Activated CD4-positive, CD25-positive, alpha-beta regulatory T cell treated with anti-CD3 and anti-CD28 coated beads, Interleukin-2, amount 50 U/mL, for 24 hours (primary cell): ENCODE measurements around the gene ACE.

Source experiments
- ATAC-seq, 2 donors: fragments of 150-1000 bp; cut with Tn5 transposase; one replicate each; pipeline ENCODE4 v1.10.0; 2021; ENCODE audit warnings: mild to moderate bottlenecking in 1 of 2, moderate library complexity in 1 of 2

ACE gene

DNA sequence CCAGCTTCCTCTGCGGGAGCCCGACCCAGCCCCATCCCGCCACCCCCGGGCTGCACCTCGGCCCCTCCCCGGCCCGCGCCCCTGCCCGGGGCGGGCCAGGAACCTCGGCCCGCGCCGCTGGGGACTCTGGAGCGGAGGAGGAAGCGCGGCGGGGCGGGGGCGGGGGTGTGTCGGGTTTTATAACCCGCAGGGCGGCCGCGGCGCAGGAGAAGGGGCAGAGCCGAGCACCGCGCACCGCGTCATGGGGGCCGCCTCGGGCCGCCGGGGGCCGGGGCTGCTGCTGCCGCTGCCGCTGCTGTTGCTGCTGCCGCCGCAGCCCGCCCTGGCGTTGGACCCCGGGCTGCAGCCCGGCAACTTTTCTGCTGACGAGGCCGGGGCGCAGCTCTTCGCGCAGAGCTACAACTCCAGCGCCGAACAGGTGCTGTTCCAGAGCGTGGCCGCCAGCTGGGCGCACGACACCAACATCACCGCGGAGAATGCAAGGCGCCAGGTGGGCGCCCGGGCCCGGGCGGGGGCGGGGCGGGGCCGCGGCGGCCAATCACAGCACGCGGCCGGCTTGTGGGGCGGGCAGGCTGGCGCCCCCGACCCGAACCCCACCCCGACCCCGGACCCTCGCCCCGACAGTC is at the start of gene ACE:
ACE (plus strand) TSS at position 208 of the 626 bp plus-strand sequence; CDS start at position 242, 34 bp downstream.
- peak; percentile 25 to 52 for ATAC-seq

DNA sequence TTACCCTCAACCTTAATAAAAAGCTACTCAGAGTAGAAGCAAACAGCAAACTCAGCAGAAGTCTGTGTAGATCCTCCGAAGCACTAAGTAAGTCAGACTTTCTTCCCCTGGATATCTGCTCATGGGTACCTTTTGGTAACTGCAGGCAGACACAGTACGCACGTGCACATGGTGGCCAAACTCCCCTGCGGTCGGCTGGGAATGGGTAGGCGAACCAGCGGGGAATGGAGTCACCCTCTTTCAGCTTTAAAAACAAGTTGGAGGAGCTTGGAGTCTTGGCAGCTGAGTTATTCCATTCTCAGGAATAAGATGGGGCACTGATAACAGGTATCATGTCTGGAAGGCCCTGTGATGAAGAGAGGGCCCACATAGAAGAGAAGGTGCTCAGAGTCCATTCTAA is 47.1 kb upstream of the ACE start:
- no peak for ATAC-seq

DNA sequence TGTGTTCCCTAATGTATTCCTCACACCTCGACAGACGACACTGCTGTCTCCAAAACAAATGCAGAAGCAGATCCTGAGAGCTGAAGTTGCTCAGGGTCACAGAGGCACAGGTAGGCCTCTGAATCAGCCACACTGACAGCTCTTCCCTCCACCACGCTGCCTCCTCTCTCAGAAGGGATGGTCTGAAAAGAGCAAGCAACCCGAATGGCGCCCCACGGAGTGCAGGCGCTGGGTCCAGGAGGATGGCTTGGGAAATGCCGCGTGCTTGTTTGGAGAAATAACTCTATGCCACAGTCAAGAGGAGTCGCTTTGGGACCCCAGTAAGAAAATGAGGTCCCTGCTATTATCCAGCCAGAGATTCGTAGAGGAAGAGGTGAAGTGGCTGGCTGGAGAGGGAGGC is 46.6 kb upstream of the ACE start:
- ATAC-seq, result no peak

DNA sequence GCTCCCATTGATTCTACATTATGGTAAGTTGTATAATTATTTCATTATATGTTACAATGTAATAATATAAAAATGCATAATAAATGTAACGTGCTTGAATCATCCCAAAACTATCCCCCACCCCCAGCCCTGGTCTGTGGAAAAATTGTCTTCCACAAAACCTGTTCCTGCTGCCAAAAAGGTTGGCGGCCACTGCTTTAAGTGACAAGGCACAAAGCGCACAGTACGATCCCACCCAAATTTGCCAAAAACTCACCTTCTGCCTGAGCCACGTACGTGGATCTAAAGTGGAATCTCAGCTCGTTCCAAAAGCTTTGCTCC is 45.3 kb upstream of the ACE start:
- ATAC-seq, result no peak

DNA sequence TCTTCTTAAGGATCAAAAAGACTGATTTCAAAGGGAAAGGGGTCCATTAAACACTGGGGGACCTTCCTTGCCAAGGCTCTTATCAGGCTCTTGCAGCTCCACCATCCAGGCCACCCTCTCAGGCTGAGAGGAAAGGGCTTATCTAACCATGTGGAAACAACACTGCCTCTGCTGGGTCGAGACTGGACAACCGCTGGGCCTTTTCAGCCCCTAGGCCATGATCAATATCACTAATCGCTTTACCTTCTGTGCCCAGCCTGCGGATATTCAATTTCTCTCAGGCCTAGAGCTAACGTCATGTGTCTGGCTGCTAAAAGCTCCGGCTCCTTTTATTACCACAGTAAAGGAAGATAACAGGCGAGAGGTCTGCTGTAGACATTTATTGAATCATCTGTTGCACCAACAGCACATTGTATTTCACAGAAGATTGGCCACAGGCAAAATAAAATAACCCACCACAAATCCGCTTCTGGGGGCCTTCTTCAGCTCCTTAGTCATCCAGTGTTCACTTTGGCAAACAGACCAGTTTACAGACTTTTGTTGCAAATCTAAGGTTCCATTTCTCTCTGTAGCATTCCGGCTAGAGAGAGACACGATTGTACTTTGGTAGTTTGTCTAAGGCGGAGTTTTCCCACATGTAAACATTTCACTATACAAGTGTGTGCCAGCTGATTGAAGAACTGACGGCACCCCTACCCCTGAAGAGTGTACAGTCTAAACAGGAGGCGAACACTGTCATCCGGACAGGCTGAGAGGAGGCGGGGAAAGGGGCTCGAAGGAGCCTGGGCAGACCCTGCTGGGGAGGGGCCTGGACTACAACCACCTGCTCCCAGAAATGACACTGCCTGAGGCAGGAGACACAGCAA is 44.7 kb upstream of the ACE start:
- no peak for ATAC-seq

DNA sequence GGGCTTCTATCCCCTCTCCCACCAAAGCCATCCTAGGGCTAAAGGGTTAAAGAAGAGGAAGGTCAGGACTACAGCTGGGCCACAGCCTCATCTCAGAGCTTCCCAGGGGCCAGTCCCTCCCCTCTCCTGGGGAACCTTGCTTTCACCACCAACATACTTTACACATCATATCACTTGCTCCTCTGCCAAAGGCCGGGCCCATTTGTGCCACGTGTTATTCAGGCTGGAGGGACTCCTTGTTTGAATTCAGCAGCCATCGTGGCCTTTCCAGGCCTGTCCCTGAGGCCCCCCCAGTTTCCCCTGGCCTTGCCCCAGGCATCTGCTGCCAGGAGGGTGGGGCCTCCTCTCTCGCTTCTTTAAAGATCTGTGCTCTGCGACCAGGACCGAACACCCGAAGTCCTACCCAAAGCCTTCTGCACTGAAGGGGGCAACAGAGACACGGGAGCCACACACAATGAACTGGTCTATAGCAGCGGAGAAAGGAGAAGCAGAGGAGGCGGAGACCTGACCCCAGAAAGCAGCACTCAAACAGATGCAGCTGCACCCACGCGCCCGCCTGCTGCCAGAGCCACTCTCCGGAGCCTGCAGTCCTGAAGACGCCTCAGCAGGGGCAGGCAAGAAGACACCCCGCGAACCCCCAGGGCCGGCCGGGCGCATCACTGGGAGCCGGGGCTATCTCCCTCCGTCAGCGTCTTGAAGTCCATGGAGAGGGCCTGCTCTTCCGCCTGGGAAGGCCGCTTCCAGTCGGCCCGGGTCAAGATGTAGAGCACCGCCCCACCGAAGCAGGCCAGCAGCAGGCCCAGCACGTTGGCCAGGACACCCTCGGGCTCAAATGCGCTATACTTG is 42.9 kb upstream of the ACE start:
- no peak for ATAC-seq

DNA sequence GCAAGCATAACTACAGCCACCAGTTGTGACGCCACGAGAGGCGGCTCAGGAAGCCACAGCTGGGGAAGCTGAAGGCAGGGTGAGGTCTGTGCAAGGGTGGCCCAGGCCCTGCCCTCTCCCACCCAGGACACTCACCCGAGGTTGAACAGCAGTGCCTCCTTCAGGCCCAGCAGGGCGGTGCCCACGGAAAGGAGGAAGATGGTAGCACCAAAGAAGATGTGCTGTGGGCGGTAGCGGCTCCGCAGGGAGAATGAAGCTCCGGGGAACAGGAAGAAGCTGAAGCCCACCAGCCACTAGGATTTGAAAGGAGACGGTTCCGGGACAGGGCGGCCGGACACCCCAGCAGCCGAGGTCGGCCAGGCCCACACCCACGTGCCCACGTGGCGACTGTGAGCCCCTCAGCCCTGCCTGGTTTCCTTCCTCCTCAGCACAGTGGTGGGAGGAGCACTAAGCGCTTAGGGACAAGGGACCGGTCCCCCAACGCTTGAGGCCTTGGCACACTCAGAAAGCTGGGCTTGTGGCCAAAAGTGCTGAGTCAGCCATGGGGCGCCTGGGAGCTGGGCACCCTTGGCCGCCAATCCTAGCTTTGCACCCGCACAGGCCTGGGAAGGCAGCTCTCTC is 41.8 kb upstream of the ACE start:
- ATAC-seq, result no peak

DNA sequence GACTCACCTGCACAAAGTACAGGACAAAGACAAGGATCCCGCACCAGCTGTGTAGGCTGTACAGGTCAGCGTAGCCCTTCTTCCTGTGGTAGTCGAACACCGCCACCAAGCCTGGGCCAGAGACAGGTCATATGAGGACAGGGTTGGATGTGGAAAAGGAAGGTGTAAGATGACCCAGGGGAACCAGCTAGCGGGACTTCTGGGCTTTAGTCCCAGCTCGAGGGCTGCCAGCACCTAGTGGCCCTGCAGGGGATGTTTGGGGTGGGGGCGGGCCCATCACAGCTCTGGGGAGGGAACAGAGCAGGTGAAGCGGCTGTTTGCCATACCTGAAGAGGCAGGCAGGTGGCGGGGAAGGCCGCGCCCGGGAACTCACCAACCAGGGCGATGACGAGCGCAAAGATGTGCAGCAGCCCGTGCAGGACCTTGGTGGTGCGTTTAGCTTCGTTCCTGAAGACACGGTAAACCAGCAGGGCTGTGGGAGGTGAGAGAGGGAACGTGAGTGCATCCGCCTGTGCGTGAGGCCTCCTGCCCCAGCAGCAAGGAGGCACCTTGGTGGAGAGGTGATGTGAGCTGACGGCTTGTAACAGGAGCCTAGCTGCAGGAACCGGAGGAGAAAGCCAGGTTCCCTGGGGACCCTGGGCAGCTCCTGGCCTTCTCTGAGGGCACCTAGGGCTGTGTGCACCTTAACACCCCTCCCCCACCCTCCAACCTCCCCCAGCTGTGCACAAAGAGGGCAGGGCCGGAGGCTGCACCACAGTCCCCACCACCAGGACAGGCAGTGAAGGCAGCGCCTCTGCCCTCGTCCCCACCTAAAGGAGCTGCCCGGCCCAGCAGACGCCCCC is 41.0 kb upstream of the ACE start:
- ATAC-seq, result no peak

DNA sequence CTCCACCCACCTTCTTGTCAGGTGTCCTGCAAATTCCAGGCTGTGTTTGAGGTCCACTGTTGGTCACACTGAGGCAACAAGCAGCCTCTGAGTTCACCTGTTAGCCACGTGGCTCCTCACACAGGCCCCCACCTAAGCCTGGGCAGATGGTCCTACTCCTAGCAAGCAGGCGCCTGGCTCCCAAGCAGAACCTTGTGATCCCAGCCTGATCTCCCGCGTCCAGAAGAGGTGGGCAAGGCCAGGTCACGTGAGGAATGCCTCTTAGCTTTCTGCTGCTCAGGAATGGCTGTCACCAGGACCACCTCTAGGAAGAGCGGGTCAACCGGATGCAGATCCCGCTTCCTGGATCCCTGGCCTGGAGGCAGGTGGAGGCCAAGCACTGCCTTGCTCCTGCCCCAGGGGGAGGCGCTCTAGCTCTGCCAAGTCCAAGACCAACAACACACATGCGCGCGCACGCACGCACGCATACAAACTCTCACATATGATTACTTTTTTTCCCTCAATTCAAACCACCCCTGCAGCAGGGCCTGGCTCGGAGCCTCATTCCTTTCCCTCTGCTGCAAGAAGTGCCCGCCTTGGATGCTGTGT is 40.2 kb upstream of the ACE start:
- ATAC-seq, result no peak

DNA sequence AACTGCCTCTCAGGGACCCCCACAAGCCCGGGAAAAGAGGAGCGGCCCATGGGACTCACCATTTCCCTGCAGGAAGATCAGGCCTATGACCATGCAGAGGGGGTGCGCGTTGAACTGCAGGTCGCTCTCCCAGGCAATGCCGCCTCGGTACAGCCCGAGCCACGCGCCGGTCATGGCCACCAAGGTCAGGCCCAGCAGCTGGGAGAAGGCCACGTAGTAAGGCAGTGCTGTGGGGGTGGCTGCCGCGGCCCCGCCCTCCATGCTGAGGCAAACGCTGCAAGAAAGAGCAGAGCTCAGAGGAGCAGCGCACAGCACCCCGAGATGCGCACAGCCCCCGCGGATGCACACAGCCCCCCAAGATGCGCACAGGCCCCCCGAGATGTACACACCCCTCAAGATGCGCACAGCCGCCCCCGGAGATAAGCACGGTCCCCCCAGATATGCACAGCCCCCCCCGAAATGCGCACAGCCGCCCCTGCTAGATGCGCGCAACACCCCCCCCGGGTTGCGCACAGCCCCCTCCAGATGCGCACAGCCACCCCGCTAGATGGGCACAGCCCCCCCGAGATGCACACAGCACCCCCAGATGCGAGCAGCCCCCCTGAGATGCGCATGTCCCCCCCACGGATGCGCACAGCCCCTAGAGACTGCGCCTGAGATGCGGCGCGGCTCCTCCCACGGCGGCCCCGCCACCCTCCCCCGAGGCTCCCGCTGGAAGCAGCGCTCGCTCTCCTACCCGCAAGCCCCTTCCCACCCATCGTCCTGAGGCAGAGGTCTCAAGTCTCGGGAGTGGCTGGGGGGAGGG is 39.4 kb upstream of the ACE start:
- ATAC-seq, result no peak

DNA sequence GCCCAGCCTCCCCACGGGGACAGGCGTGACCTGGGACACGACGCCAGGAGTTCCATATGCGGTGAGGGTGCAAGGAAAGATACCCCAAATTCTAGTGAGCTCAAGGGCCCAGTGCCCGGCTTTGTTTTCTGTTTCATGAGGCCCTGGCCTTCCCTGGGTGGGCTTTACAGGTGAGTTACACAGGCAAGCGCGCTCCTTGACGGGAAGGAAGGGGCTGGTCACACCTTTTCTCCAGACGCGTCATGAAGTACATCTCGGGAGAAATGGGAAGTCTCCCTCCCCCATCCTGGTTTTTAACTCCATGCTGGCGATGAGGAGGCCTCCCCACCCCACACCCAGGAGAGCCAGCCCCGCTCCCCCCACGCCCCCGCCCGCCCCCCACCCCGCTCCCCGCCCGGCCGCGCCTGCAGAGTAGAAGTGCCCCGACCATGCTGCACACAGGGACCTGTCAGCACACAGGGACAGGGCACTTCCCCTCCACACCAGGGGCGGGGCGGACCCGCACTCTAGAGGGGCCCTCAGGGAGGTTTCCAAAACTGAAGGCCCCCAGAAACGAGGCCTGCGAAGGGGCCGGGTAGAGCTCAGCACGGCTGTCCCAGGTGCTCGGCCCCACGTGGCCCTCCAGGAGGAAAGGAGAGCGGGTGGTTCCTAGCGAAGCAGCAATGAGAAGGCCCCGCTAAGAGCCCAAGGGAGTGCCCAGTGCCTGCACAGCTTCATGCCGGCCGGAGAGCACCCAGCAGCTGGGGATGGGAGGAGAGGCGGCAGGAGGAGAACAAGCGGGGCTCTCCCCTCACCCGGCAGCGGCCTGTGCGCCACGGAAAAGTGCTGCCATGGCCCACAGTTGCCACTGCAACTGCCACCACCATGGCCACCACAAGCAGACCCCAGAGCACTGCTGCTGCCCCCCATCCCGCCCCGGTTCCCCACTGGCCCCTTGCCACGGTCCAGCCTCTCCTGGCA is 38.5 kb upstream of the ACE start:
- ATAC-seq, result no peak

DNA sequence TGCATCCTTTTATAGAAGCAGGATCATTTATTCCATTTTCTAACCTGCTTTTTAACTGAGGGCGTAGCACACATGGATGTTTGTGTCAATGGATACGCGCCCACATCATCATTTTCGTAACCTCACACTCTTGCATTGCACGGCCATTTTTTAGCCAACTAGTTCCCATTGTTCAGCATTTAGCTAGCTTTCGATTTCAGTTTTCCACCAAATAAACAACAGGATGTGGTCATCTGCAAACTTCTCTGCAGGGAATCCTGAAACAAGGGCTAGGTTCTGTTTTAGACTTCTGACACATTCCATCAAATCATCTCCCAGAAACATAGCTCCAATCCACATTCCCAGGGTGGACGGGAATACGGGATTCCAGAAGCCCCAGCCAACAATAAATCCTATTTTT is 37.2 kb upstream of the ACE start:
- no peak for ATAC-seq

DNA sequence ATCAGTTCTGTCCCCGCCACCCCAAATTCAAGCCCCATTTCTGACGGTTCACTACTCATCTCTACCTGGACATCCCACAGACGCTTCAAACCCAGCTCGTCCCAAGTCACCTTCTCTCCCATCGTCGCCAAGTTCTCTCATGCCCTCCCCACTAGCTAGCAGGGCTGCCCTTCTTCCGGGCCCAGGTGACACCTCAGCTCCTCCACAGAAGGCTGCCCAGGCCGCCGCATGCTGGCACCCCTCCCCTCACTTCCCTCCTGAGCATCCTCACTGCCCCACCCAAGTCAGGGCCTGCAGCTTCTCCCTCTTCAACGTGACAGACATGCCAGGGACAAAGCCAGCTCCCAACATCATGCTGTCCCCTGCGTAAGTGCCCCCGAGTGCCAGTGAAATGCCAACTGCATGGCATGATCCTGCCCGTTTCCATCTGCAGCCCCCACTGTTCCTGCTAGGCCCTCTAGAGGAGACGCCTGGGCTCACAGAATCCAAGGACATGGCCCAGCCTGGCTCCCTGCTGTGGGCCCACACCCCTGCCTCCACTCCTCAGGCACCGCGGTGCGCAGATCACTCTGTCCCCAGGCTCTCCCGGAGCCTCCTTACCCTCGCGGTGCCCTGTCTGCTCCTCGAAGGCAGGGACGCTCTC is 36.6 kb upstream of the ACE start:
- ATAC-seq, result no peak

DNA sequence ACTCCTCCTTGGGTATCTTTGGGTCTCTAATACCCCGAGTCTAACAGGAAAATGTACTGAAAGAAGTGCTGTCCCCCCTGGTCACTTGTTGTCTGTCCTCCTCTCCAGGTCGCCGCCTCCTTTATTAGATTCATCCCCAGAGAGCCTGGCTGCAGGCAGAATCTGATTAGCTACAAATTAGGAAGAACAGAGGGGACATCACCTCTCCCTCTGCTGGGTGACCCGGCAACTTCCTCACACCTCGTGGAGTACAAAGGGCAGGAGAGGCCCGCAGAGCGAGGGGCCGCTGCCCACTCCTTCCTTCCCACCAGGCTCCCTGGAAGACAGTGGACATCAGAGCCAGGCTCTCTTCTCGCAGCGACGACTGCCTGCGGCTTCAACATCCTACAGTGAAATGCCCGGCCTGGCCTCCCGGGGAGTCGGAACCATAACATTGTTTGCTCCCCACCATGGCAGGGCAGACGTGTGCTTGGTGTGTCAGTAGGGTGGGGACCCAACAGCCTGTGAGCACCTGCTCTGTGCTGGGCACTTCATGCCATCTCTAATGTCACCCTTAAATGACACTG is 36.0 kb upstream of the ACE start:
- no peak for ATAC-seq

DNA sequence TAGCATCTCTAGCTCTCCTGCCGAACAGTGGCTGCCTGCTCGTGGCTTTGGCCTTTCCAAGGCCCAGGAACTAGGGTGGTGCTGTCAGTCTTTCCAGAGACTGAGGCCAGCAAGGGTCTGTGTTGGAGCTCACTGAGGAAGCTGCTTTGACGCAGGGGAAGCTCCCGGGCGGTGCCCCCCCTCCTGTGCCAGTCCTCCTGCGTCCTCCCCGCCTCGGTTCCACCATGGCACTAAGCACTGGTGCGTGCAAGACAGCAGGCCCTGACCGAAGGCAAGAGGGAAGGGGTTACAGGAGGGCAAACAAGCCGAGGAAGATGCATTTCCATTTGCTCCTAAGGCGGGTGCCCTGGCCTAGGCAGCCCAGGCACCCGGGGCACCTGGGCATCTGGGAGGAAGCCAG is 35.2 kb upstream of the ACE start:
- ATAC-seq, result no peak

DNA sequence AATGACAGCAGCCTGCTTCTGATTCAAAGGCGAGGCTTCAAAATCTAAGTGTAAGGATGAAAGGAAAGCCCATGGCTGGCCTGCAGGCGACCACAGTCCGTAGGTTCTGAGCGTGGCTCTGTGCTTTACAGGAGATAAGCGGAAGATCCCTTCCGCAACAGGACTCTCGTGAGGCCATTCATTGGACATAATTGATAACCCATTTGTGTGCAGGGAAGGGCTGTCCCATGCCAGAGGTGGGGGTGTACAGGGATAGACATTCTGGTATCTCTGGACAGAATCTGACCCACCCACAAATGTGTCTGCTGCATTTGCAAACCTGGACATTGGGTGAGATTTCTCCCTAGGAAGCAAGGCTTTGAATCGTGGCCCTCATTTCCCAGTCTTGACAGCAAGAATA is 34.8 kb upstream of the ACE start:
- ATAC-seq, result no peak

DNA sequence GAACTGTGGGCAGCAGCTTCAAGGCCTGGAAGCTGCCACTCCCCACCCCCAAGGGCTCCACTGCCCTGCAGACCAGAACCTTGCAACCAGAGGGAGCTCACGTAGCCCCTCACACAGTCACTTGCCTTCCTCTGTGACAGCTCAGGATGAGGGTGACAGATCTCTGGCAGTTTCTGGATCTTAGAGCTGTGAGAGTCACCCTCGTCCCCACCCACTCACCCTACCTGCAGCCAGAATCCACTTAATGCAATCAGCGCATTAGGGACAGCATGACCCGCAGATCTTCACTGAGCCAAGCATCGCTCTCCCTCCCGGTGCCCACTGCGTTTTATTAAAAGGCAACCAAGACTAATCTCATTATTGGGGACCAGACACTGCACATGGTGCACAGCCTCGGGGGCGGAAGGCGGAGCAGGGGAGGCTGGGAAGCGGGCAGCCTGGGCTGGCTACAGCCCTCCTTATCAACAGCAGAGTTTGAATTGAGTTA is 34.3 kb upstream of the ACE start:
- ATAC-seq, result no peak

DNA sequence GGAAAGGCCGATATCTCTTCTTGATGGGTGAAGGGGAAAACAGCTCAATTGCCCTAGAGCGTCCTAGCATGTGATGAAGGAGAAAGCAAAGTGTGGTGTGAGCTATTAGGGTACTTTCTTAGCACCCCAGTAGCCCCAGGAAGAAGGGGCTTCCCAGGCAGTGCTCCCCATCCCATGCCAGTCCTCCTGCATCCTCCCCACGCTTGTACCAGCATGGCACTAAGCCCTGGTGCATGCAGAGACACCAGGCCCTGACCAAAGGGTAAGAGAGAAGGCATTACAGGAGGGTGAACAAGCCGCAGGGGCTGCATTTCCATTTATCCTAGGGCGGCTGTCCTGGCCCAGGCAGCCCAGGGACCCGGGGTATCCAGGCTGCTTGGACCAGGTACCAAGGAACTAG is 33.8 kb upstream of the ACE start:
- ATAC-seq, result no peak

DNA sequence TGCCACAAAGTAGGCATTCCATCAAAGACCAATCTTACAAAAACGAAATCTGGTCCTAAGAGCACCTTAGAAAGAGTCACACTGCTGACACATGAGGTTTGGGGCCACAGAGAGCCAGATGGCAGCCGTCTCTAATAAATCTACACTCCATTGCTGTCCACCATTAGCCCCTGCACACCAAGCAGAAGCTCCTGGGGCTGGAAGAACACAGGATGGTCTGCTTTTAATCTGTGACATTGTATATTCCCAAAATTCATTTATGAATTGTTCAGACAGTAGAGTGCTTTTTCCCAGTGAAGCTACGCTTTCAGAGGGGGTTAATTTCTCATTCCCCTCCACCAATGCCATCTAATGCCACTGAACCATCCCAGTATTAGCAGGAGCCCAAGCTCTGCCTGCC is 32.4 kb upstream of the ACE start:
- ATAC-seq, result no peak
